ENCODE measurements around the gene GID8. TPM values are rescaled to one million over a fixed set of nuclear protein-coding genes. Genes with fewer than 3 reads are reported as not detected.

The GID8 gene
- total and polyA plus RNA-seq, 4 donors = 11.0 to 35.4 (median 23.7) TPM

DNA sequence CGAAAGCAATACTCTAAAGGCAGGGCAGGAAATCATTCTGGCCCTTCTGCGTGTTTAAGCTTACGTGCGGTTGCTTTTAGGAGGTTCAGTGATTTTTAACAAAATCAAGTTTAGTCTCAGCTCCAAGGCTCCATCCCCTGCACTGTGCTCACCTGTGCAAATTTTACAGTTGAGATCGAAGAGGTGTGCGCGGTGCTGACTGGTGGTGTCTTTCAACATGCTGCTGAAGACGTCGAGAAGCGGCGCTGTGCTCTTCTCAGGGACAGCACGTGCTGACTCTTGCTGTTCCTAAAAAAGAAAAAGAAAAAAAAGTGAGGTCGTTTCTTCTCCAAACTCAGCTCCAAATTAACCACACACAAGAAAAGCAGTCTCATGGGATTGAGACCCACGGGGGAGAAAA lies 43.7 kb upstream of the GID8 start:
- no peaks in the 10 kb centered on the region for H3K4me1 ChIP-seq (ENCODE audit: control insufficient read depth in 5 of 5, insufficient read depth in 5 of 5, low read length in 5 of 5)
- DNase-seq = no peak
- ATAC-seq (ENCODE audit: insufficient read depth, low FRiP score) = no peak
- no peaks in the 10 kb centered on the region for H3K27me3 ChIP-seq (ENCODE audit: control insufficient read depth in 3 of 3, insufficient read depth in 3 of 3, low read length in 2 of 3)
- H3K27ac ChIP-seq (ENCODE audit: low read depth in 1 of 2, low read length in 1 of 2) = no peak overlapping the region
- WGBS, 2 donors = 92 to 96% methylated on average over 14 of the region's 14 CpGs
- TF ChIP-seq, protein P1, sequence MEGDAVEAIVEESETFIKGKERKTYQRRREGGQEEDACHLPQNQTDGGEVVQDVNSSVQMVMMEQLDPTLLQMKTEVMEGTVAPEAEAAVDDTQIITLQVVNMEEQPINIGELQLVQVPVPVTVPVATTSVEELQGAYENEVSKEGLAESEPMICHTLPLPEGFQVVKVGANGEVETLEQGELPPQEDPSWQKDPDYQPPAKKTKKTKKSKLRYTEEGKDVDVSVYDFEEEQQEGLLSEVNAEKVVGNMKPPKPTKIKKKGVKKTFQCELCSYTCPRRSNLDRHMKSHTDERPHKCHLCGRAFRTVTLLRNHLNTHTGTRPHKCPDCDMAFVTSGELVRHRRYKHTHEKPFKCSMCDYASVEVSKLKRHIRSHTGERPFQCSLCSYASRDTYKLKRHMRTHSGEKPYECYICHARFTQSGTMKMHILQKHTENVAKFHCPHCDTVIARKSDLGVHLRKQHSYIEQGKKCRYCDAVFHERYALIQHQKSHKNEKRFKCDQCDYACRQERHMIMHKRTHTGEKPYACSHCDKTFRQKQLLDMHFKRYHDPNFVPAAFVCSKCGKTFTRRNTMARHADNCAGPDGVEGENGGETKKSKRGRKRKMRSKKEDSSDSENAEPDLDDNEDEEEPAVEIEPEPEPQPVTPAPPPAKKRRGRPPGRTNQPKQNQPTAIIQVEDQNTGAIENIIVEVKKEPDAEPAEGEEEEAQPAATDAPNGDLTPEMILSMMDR (IDR thresholded peaks at IDR 0.05; ENCODE audit: control extremely low read depth, extremely low read depth) = no peak
- peaks cover 0 to 2% (median 0%) of the 10 kb centered on the region in 4 donors for H3K9me3 ChIP-seq (ENCODE audit: control insufficient read depth in 4 of 4, insufficient read depth in 3 of 4, low read length in 3 of 4)
- no peak overlapping the region for H3K4me3 ChIP-seq
- no peak overlapping the region for H3K9ac ChIP-seq (ENCODE audit: insufficient read depth in 1 of 2, low read length in 2 of 2)
- H3K36me3 ChIP-seq (ENCODE audit: control insufficient read depth in 4 of 4, insufficient read depth in 4 of 4, low read length in 4 of 4) = peaks cover 37 to 53% (median 47%) of the 10 kb centered on the region in 4 donors

DNA sequence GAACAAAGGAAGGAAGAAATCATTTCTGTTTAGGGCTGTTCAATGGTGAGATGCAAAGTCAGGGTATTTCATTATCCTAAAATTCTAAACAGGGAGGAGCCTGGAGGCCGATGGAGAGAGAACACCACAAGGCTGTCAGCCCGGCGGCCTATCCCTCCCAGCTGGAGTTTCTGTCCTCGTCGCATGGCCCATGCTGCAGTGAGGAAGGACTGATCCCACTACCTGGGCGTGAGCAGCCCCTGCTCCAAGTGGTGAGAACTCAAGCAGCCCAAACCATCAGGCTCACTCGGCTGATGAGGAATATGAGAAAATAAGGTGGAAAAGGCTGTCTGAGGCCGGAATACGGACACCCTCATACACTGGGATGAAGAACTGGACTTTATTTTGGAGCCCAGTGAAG lies 42.4 kb upstream of the GID8 start:
- Histone ChIP-seq H3K27me3 (ENCODE audit: control insufficient read depth in 3 of 3, insufficient read depth in 3 of 3, low read length in 2 of 3) (no peaks in the 10 kb centered on the region), H3K4me1 (ENCODE audit: control insufficient read depth in 5 of 5, insufficient read depth in 5 of 5, low read length in 5 of 5) (peaks cover 0 to 12% (median 0%) of the 10 kb centered on the region in 5 donors), H3K4me3 (no peak overlapping the region), H3K9ac (ENCODE audit: insufficient read depth in 1 of 2, low read length in 2 of 2) (no peak overlapping the region), H3K36me3 (ENCODE audit: control insufficient read depth in 4 of 4, insufficient read depth in 4 of 4, low read length in 4 of 4) (peaks cover 35 to 44% (median 42%) of the 10 kb centered on the region in 4 donors), H3K27ac (ENCODE audit: low read depth in 1 of 2, low read length in 1 of 2) (no peak overlapping the region), H3K9me3 (ENCODE audit: control insufficient read depth in 4 of 4, insufficient read depth in 3 of 4, low read length in 3 of 4) (peaks cover 0 to 2% (median 0%) of the 10 kb centered on the region in 4 donors)
- no peak for ATAC-seq (ENCODE audit: insufficient read depth, low FRiP score)
- TF ChIP-seq, protein P1 (IDR thresholded peaks at IDR 0.05; ENCODE audit: control extremely low read depth, extremely low read depth) = no peak
- DNase-seq = no peak
- WGBS, 2 donors = 95 to 96% methylated on average over 9 of the region's 9 CpGs

DNA sequence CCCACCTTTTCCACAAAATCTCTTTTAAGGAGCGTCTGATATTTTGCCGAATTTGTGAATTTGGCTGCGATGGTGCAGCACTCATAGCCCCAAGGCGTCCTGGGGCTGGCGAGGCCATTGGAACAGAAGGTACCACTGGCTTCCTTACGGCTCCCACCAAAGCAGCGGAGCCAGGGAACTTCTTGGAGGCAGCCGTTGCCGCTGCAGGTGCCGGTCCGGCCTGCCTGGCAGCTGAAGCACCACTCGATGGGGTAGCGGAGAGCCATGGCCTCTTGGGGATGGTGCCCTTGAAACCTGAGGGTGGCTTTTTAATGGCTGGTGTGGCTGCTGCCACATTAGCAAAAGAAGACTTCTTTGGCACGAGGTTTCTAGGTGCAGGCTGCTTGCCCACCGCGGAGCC lies 41.4 kb upstream of the GID8 start:
- no peak overlapping the region for H3K4me3 ChIP-seq
- H3K36me3 ChIP-seq (ENCODE audit: control insufficient read depth in 4 of 4, insufficient read depth in 4 of 4, low read length in 4 of 4) = peaks cover 26 to 39% (median 34%) of the 10 kb centered on the region in 4 donors
- no peak overlapping the region for H3K9ac ChIP-seq (ENCODE audit: insufficient read depth in 1 of 2, low read length in 2 of 2)
- DNase-seq (no peak), ATAC-seq (ENCODE audit: insufficient read depth, low FRiP score) (no peak)
- no peak overlapping the region for H3K27ac ChIP-seq (ENCODE audit: low read depth in 1 of 2, low read length in 1 of 2)
- TF ChIP-seq, protein P1 (IDR thresholded peaks at IDR 0.05; ENCODE audit: control extremely low read depth, extremely low read depth) = no peak
- H3K4me1 ChIP-seq (ENCODE audit: control insufficient read depth in 5 of 5, insufficient read depth in 5 of 5, low read length in 5 of 5) = peaks cover 0 to 16% (median 0%) of the 10 kb centered on the region in 5 donors
- 92 to 94% methylated on average over 16 of the region's 16 CpGs for WGBS, 2 donors
- no peaks in the 10 kb centered on the region for H3K27me3 ChIP-seq (ENCODE audit: control insufficient read depth in 3 of 3, insufficient read depth in 3 of 3, low read length in 2 of 3)
- H3K9me3 ChIP-seq (ENCODE audit: control insufficient read depth in 4 of 4, insufficient read depth in 3 of 4, low read length in 3 of 4) = peaks cover 0 to 2% (median 0%) of the 10 kb centered on the region in 4 donors

DNA sequence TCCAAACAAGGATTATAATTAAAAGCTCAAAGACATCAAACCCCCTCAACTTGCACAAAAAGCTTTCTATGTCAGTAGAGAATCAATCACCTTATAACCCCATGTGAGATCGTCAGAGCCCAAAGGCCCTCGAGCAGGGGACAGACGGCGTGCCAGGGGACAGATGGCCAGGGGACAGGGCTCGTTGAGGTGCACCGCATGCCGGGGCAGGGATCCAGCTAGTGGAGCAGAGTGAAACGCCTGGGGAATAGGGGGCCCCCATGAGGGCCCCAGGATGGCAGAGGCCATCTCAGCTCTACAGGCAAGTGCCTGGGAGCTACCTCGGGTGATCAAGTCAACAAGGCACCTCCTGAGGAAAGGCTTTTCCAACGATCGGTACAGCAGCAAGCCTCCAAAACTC lies 40.3 kb upstream of the GID8 start:
- Histone ChIP-seq H3K4me1 (ENCODE audit: control insufficient read depth in 5 of 5, insufficient read depth in 5 of 5, low read length in 5 of 5) (peaks cover 0 to 16% (median 0%) of the 10 kb centered on the region in 5 donors), H3K27me3 (ENCODE audit: control insufficient read depth in 3 of 3, insufficient read depth in 3 of 3, low read length in 2 of 3) (no peaks in the 10 kb centered on the region), H3K4me3 (no peak overlapping the region), H3K9ac (ENCODE audit: insufficient read depth in 1 of 2, low read length in 2 of 2) (no peak overlapping the region), H3K27ac (ENCODE audit: low read depth in 1 of 2, low read length in 1 of 2) (no peak overlapping the region), H3K36me3 (ENCODE audit: control insufficient read depth in 4 of 4, insufficient read depth in 4 of 4, low read length in 4 of 4) (peaks cover 16 to 32% (median 26%) of the 10 kb centered on the region in 4 donors), H3K9me3 (ENCODE audit: control insufficient read depth in 4 of 4, insufficient read depth in 3 of 4, low read length in 3 of 4) (peaks cover 0 to 2% (median 0%) of the 10 kb centered on the region in 4 donors)
- WGBS, 2 donors = 71 to 82% methylated on average over 11 of the region's 11 CpGs
- TF ChIP-seq, protein P1 (IDR thresholded peaks at IDR 0.05; ENCODE audit: control extremely low read depth, extremely low read depth) = no peak
- no peak for DNase-seq
- no peak for ATAC-seq (ENCODE audit: insufficient read depth, low FRiP score)

Measured in lung (tissue), 12 donors.